ENCODE results near the gene ENTREP1. TPM values are rescaled to one million over a fixed set of nuclear protein-coding genes. Genes with fewer than 3 reads are reported as not detected.

Gene ENTREP1
- total RNA-seq, 1 donor from 2014 or later, result 4.6 TPM

DNA sequence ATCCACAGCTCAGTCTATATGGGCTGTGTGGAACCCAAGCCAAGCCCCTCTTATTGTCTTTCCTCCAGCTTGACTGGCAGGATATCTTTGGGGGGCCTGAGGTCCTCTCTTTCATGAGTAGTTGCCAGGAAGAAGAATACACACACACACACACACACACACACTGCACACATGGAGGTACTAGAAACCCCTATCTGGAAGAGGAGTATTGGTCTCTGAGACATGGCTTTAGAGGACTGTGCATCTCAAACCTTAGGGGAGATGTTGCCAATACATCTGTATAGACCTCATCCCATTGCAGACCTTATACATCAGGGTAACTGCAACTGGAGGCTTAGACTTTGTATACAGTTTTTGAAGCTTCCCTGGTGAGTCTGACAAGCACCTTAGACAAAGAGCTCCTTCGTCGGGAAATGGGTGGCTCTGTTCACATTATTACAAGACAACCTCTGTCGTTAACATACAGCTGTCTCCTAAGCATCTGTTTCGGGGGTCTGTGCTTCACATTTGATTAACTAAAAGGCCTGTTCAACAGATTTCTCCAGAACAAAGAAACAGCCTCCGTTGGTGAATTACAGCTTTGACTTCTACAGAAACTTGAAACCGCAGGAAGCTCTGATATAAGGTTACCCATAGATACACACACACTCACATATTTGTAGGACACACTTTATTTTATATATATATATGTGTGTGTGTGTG lies 5.5 kb upstream of the ENTREP1 start:
- no peak for DNase-seq (ENCODE audit: low read depth in 2 of 2)

DNA sequence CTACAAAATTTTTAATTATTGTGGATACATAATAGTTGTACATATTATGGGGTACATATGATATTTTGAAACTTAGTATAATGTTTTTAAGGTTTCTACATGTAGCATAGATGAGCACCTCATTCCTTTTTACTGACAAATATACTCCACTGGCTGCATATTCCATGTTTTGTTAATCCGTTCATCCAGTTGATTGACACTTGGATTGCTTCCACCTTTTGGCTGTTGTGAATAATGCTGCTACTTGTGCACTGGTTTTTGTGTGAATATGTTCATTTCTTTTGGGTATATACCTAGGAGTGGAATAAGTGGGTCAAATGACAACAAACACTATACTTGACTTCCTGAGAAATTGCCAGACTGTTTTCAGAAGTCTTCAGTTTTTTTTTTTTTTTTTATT lies 2.8 kb upstream of the ENTREP1 start:
- DNase-seq (ENCODE audit: low read depth in 2 of 2), result peak in 1 of 2 donors; percentile 51

DNA sequence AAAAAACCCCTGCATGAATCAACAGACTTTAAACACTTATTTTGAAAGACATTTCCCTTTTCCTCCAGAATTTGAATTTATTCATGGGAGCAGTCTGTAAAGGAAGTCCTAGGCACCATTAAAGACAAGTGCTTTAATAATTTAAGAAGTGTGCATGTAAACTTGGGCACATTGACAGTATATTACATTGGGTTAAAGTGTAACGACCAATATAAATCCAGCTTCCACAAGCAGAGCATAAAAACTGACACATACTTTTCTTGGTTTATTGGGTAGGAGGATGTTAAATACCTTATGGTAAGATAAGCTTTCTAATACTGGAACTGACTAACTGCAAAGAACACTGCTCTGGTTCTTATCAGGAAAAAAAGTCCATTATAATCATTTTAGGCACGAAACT lies 1.2 kb upstream of the ENTREP1 start:
- no peak for DNase-seq (ENCODE audit: low read depth in 2 of 2)

DNA sequence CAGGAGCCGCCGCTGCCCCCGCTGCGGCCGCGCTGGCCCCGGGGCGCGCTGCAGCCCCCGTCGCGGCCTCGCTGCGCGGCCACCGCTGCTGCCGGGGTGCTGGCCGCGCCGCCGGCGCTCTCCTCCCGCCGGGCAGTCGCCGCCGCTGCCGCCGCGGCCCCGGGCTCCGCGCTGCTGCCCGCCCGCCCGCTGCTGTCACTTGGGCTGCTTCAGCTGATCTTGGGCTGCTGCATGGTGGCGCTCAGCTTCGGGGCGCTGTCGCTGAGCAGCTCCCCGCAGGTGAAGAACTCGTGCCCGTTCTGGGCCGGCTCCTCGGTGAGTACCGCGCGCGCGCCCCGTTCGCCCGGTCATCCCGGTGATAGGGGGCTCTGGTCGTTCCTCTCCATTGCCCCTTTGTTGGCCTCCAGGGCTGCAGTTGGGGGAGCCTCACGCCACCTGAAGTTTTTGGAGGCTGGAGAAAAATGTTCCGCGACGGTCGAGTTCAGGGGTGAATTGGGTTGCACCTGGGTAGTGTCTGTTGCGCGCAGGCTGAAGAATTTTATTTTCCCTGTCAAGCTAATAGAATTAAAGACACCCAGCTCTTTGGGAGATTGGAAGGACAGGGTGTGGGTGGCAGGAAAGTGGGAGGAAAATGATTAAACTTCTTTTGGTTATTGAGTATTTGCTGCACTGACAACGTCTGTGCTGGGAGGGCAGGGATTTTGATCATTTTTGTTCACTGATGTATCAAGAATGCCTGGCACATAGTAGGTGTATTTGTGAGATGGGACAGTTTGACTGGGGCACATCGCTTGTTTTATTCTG lies 596 bp downstream of the ENTREP1 start:
- DNase-seq (ENCODE audit: low read depth in 2 of 2), result no peak

DNA sequence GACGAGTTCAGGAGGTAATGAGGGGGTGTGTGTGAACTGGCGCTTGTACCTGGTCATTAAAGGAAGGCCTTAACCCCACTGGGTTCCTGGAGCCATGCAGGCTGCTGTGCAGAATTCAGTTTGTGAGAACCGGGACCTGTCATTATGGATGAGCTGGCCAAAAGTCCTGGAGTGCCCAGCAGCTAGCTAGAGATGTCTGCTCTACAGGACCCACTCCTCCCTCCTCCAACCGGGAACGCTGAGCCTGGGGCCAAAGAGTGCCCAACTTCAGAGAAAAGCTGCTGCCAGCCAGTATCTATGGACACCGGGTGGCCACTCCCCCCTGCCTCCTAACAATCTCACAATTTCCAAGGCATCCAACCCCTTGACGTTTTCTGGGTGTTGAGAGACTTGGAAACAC lies 1.2 kb downstream of the ENTREP1 start:
- DNase-seq (ENCODE audit: low read depth in 2 of 2), result no peak

DNA sequence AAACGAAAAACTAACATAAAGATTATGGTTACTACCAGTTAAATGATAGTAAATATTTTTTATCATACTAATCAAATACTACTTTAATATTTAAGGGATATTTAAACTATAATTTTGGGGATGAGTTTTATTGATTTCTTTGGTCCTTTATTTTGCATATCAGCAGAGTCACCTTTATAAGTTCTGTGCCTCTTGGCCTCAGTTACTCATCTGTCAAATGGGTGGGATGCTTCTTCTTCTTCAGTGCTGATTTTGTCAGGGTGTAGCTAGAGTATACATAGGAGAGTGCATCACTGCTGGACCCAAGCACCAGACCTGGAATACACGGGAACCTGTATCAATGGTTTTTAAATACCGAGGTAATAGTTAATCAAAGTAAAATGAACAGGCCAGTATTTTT lies 5.6 kb downstream of the ENTREP1 start:
- no peak for DNase-seq (ENCODE audit: low read depth in 2 of 2)

DNA sequence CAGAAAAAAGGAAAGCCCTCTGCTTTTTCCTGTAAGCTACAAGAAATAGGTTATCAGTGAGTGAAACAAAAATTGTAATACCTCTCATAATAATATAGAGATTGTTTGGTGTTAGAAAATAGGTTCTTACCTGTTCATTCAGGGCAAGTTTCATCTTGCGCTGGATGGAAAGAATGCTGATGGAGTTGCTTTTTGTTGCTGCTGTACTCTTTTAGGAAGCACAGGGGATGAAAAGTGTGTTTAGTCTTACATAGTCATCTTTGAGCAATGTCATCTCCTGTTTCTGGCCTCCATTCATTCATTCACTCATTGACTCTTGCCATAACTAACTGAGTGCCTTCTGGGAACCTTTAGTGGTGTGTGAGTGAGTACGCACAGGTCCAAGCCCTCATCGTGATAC lies 6.4 kb downstream of the ENTREP1 start:
- DNase-seq (ENCODE audit: low read depth in 2 of 2), result no peak

DNA sequence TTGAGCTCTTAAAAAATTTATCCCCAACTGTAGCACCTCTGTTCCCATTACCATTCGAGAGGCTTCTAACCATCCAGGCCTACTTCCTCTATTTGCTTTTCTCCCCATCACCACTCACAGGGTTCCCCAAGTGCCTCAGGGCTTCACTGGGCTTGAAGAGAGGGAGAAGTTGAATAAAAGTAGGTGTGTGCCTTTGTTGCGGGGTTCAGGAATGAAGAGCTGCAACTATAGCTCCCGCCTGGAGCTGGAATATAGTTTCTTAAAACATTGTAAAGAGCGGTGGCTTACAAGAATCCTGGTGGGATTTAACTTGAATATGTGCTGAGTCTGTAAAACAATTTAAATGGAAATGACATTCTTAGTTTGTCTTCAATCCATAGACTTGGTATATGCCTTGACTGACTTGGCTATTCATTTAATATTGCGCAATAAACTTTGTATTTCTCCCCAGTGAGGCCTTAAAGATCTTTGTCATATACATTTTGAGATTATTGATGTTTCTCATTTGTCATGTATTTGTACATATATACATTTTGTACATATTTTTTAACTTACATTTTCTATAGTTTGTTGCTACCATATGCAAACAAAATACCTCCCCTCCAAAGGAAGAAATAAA lies 7.2 kb downstream of the ENTREP1 start:
- no peak for DNase-seq (ENCODE audit: low read depth in 2 of 2)

DNA sequence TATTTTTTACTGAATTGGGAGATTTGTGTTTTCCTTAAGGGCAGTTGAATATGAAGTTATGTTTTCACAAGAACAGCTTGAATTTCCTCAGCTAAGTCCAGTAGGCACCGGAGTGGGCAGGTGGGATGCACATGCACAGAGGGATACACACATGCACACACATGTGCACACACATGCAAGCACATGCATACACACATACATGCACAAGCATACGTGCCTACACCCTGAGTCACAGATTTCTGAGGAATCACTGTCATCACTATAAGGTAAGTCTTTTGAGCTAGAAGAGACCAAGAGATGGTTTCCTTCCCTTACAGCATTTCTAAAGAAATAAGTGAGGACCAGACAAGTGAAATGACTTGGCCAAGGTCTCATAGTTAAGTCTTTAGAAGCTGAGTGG lies 8.7 kb downstream of the ENTREP1 start:
- no peak for DNase-seq (ENCODE audit: low read depth in 2 of 2)

DNA sequence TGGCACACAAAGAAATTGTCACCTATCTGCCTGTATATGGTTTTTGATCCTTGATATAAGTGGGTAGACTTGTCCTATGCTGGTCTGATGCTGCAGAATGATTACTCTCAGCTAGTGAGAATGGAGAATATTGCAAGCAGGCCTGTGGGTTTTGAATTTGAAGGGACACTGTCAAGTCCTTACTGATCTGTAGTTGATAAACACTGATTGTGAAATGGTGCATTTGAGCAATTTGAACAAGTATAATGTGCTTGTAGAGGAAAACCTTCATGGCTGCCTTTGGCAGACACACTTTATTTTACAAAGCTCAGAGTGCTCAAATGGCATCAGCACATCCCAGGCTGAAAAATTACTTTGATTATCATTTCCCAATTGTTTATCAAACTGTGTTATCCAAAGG lies 9.3 kb downstream of the ENTREP1 start:
- no peak for DNase-seq (ENCODE audit: low read depth in 2 of 2)

DNA sequence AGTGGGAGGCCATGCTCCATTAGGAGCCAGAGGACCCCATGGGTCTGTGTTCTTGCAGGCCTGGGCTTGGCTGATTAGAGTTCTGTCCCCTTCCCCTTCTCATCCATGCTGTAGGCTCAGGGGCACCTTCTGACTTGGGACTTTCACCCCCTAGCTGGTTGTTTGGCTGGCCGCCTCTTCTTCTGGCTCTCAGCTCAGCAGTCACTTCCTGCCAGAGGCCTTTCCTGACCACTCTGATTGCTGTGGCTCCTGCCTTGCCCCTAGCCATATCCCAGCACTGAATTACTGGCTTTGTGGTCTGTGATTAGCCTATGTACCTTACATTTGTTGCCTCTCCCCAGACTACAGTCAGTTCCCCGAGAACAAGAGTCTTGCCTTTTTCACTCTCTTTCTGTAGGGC lies 14.6 kb downstream of the ENTREP1 start:
- DNase-seq (ENCODE audit: low read depth in 2 of 2), result peak in 1 of 2 donors; percentile 59

DNA sequence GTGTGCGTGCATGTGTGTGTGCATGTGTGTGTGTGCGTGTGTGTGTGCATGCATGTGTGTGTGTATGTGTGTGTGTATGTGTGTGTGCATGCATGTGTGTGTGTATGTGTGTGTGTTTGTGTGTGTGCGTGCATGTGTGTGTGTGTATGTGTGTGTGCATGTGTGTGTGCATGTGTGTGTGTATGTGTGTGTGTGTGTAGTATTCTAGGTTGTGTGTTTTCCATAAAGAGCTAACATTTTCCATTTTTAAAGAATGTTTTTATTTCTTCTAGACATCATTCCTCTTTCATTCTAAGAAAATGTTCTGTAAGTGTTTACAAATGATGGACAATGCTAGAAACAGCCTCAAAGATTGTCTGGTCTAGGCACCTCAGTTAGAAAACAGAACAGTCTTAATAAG lies 15.6 kb downstream of the ENTREP1 start:
- no peak for DNase-seq (ENCODE audit: low read depth in 2 of 2)

DNA sequence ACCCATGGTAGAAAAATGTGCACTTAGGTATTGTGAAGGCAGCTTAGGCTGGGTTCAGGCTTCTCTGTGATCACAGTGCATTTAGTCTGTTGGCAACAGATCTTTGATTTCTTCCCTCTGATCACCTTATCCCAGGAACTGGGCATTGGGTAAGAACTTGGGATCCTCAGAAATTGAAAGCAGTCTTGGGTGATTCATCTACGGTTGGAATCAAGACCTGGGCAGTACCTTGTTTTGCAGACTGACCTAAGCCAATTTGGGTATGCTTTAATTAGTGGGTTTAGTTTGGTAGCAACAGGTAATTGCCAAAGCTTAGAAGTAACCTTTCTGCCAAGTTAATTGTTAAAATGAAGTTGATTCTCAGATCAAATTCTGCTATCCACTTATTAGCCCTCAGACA lies 17.8 kb downstream of the ENTREP1 start:
- DNase-seq (ENCODE audit: low read depth in 2 of 2), result no peak

DNA sequence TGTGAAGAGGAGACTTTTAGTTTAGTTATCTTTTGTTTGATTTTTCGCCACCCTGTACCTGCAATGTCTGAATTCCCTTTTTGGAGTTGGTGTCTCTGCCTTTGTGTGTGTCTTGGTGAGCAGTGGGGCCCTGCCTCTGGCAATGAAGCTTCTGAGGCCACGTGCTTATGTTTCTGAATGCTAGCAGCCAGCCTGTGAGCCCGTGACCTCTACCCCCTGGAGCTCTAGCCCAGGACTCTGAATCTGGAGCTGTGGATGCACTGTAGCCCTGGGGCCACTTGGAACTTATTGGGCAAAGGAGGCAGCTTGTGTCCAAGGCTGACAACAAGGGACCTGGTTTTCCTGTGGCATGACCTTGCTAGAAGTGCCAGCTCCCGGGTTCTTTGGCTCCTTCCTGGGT lies 19.4 kb downstream of the ENTREP1 start:
- no peak for DNase-seq (ENCODE audit: low read depth in 2 of 2)

DNA sequence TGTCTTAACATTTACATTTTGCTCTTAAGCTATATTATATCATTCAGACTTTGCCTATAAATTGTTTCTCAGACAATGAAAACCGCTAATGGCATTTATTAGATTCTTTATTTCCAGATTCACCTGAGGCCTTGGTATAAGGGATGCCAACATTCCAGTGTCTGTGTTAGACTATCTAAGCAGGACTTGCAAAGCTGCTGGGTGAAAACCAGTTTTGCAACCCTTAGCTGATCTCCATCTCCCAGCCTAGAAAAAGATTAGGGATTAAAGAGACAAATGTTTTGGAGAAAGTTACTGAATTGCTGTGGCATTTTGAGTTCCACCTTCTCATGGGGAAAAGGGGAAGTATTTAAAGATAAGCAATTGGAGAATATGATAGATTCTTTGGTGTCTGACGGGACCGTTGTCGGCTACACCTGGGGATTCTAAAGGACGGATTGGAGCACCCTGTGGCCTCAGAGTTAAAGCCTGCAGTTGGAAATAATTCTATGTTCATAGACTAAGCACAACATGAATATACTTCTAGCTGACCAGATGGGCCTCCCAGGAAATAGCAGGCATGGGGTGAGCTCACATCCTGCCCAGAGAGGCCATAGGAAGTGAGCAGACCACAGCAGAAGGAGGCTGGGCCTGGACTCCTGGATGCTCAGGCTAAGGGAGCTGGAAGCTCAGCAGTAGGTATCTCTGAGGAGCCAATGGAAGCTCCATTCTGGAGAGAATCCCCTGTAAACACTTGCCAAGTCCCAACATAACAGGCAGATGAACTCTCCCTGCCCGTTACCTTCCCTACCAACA lies 21.8 kb downstream of the ENTREP1 start:
- peak in 1 of 2 donors; percentile 20 for DNase-seq (ENCODE audit: low read depth in 2 of 2)

DNA sequence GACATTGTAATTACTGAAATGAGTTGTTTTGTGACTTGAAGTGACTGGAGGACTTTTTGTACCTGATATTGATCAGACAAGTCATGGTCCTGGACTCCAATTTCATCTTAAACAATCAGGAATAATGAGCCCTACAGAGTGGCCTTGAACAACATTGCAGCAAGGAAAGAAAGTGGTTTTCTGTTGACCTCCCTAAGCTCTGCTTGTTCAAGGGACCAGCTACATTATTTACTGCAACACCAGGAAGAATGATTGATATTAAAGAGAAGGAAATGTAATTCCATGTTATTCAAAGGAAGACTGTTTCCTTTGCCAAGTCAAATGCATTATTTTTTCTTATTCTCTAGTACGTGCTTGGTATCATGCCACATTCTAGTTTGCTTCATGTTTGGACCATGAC lies 22.6 kb downstream of the ENTREP1 start:
- peak in 1 of 2 donors; percentile 67 for DNase-seq (ENCODE audit: low read depth in 2 of 2)

DNA sequence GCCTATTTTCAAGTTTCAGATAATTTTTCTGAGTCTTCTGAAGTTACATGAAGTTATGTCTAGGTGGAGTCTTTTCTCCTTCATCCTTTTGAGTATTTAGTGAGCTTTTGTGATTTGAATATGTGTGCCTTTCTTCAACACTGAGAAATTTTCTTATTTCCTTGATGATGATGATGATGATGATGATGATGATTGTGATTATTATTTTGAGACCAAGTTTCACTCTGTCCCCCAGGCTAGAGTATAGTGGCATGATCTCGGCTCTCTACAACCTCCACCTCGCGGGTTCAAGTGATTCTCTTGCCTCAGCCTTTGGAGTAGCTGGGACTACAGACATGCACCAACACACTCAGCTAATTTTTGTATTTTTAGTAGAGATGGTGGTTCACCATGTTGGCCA lies 26.2 kb downstream of the ENTREP1 start:
- no peak for DNase-seq (ENCODE audit: low read depth in 2 of 2)

DNA sequence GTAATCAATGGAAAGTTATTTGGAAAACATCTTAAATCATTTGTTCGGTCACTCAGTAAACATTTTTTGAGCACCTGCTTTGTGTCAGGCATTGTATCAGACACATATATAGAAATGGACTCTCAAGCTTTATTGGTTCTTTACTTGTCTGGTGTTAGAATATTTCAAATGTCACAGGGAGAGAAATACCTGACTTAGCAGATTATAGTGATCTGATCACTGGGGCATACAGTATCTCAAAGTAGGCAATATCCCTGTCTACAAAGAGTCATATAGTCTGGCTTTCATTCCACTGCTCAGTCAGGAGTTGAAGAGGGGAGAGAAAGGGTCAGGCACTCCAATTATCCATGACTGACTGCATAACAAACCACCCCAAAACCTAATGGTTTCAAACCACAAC lies 30.2 kb downstream of the ENTREP1 start:
- DNase-seq (ENCODE audit: low read depth in 2 of 2), result no peak

DNA sequence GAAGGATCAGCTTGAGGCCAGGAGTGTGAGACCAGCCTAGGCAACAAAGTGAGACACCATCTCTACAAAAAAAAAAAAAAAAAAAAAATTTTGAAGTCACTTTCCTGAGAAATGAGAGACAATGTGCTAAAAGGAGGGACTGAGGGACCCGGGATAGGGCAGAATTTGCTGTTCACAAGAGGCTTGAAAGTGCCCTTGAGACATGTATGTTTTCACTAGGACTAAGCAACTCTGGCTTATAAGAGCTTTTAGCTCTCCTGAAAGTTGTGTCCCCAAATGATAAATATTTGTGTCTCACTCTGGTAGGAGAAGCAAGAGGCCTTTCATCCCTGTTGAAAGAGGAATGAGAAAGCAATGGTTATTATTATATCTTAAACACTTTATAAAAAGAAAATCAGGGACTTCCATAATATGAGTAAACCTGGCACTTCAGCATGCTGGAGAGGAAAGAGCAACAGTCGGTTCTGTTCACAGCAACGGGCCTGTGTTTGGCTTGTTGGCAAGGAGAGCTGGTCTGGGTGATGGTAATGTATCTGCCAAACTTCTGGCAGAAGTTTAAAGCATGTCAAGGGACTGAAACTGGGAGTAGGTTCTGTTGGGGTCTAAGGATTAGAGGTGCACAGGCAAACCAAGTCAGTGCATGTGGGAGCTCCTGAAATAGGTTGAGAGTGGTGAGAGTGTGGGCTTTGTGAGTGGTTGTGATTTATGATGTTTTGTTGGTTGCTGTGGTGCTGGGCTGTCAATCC lies 32.2 kb downstream of the ENTREP1 start:
- peak; percentile 45 to 58 for DNase-seq (ENCODE audit: low read depth in 2 of 2)

DNA sequence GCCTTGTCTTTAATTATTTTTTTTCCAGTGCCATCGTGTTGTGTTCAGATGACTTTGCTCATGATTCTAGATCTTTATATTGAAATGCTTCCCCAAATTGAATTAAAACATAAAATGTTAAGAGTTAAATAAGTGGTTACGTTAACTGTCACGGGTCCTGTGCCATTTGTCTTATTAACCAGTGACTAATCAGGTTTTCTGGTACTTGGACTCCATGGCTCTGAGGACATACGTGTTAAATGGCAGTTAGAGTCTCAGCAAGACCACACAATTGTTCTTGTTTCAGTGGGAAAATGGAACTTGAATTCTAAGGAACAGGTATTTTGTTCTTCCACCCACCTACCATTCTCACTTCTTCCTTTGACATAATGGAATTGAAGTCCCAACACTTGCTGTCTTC lies 32.8 kb downstream of the ENTREP1 start:
- no peak for DNase-seq (ENCODE audit: low read depth in 2 of 2)

DNA sequence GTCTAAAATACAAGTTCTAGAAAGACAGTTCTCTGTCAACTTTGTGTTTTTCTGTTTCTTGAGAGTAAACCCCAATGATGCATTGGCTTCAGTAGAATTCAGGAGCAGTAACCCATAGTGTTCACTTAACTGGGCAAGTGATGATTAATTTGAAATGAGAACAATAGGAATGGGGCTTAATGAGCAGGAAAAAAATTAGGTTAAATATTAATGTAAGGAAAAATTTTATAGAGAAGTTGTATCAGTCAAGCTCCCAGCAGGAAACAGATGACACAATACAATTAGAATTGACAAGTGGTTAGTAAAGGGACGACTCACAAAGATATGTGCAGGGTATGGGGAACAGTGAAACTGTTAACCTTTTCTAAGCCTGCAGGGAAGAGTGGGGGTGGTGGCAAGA lies 38.2 kb downstream of the ENTREP1 start:
- no peak for DNase-seq (ENCODE audit: low read depth in 2 of 2)

Measured in dermis microvascular lymphatic vessel endothelial cell (primary cell).